Right lobe of liver (tissue), 4 donors: ENCODE data around the gene HSPA12A.

Source experiments
- CTCF ChIP-seq, 4 donors: fragments of 200-600 bp in 3 of 4; fragments of 450-650 bp in 1 of 4; IDR thresholded peaks; one replicate each; pipeline versions ENCODE4 v1.5.1 to v1.8.0; 2016 to 2022; ENCODE audit warnings: antibody characterized with exemption in 4 of 4, mild to moderate bottlenecking in 2 of 4
- POLR2A ChIP-seq: fragments of 450-650 bp; IDR thresholded peaks from one replicate; pipeline ENCODE4 v1.6.1; 2017; ENCODE audit warnings: antibody characterized with exemption, mild to moderate bottlenecking
- donor health status: DM: no; HTN: no; CAD: no.
- donor health status: DM: no; HTN: no; CAD: no.
- donor health status: DM: no; HTN: yes; CAD: no.

GRCh38 chr10:116783011-116783655 is 40.8 kb upstream of the HSPA12A start:
- TF ChIP-seq CTCF (IDR thresholded peaks at IDR 0.05) = no peak
- TF ChIP-seq POLR2A = no peak
